GM23338 (cell line): ENCODE results near the gene BNC2. TPM values are rescaled to one million over a fixed set of nuclear protein-coding genes. Genes with fewer than 3 reads are reported as not detected.

Experiments
- ATAC-seq: fragments of 200-7000 bp; cut with Tn5 transposase; 3 replicates; pipeline ENCODE4 v1.9.1; 2020
- DNase-seq: peaks from one replicate; pipeline ENCODE4 v3.0.0-alpha.2; 2015; ENCODE audit warnings: low spot score
- H2AFZ ChIP-seq: fragments of 200-600 bp; sonication (generic); 2 replicates; pipeline ENCODE4 v1.8.0; 2016; ENCODE audit warnings: antibody characterized with exemption, mild to moderate bottlenecking, moderate library complexity
- H3F3A ChIP-seq: fragments of 200-600 bp; sonication (generic); replicated peaks from 2 replicates; pipeline ENCODE4 v1.8.0; 2017; ENCODE audit warnings: antibody characterized with exemption, mixed run types, low read depth
- H3K27ac ChIP-seq: fragments of 200-600 bp; sonication (generic); 2 replicates; pipeline ENCODE4 v1.6.1; 2016; ENCODE audit warnings: low read depth
- H3K27me3 ChIP-seq: fragments of 200-600 bp; sonication (generic); 2 replicates; pipeline ENCODE4 v1.8.0; 2016; ENCODE audit warnings: mild to moderate bottlenecking, mixed run types, moderate library complexity; ENCODE audit not compliant: insufficient read depth
- H3K36me3 ChIP-seq: fragments of 200-600 bp; sonication (generic); 2 replicates; pipeline ENCODE4 v1.8.0; 2016; ENCODE audit warnings: mild to moderate bottlenecking; ENCODE audit not compliant: insufficient read depth
- H3K4me1 ChIP-seq: fragments of 200-600 bp; sonication (generic); 2 replicates; pipeline ENCODE4 v1.8.0; 2016; ENCODE audit warnings: mild to moderate bottlenecking, moderate library complexity; ENCODE audit not compliant: insufficient read depth
- H3K4me2 ChIP-seq: fragments of 200-600 bp; sonication (generic); 2 replicates; pipeline ENCODE4 v1.7.1; 2017; ENCODE audit warnings: mixed run types
- H3K4me3 ChIP-seq: fragments of 200-600 bp; sonication (generic); 2 replicates; pipeline ENCODE4 v1.6.1; 2016; ENCODE audit warnings: mixed run types
- H3K79me2 ChIP-seq: fragments of 200-600 bp; sonication (generic); replicated peaks from 2 replicates; pipeline ENCODE4 v1.8.0; 2017; ENCODE audit warnings: mild to moderate bottlenecking; ENCODE audit not compliant: insufficient read depth
- H3K9me2 ChIP-seq: fragments of 200-600 bp; sonication (generic); 2 replicates; pipeline ENCODE4 v1.8.0; 2017; ENCODE audit not compliant: insufficient read depth
- H4K20me1 ChIP-seq: fragments of 200-600 bp; sonication (generic); replicated peaks from 2 replicates; pipeline ENCODE4 v1.8.0; 2017; ENCODE audit warnings: mild to moderate bottlenecking; ENCODE audit not compliant: insufficient read depth
- H3K27ac Mint-ChIP-seq: 2 replicates; pipeline ENCODE4 v1.8.0; 2020; ENCODE audit warnings: inconsistent platforms, mild to moderate bottlenecking, moderate library complexity, mixed read lengths
- H3K27me3 Mint-ChIP-seq: 3 replicates; pipeline ENCODE4 v1.8.0; 2022; ENCODE audit warnings: low read depth, mild to moderate bottlenecking, moderate library complexity, mixed read lengths, inconsistent platforms; ENCODE audit not compliant: insufficient read depth, poor library complexity
- H3K36me3 Mint-ChIP-seq: 3 replicates; pipeline ENCODE4 v1.8.0; 2021; ENCODE audit warnings: low read depth, mild to moderate bottlenecking, inconsistent platforms, moderate library complexity, mixed read lengths
- H3K4me1 Mint-ChIP-seq: 3 replicates; pipeline ENCODE4 v1.8.0; 2020; ENCODE audit warnings: mild to moderate bottlenecking, inconsistent platforms, mixed read lengths
- H3K4me3 Mint-ChIP-seq: 3 replicates; pipeline ENCODE4 v1.8.0; 2021; ENCODE audit warnings: moderate library complexity, mild to moderate bottlenecking, inconsistent platforms, mixed read lengths
- H3K9me3 Mint-ChIP-seq: 3 replicates; pipeline ENCODE4 v1.8.0; 2020; ENCODE audit warnings: moderate library complexity, mild to moderate bottlenecking, inconsistent platforms, mixed read lengths
- CREB1 ChIP-seq: fragments of 250-450 bp; sonication (Bioruptor Pico); IDR thresholded peaks from 2 replicates; pipeline ENCODE4 v1.5.0; 2020; ENCODE audit warnings: low read depth, mild to moderate bottlenecking, moderate library complexity
- CTCF ChIP-seq, 2 experiments: fragments of 200-600 bp in 1 of 2; sonication (generic) in 1 of 2; conservative IDR thresholded peaks; 2 replicates each; pipeline versions ENCODE4 v1.5.1 to v1.6.1; 2016 to 2017; ENCODE audit warnings: antibody characterized with exemption in 2 of 2, low read depth in 2 of 2, mild to moderate bottlenecking in 2 of 2, moderate library complexity in 1 of 2
- EZH2 ChIP-seq: fragments of 200-600 bp; sonication (generic); IDR thresholded peaks from one replicate; pipeline ENCODE4 v1.8.0; 2017; ENCODE audit warnings: antibody characterized with exemption, mild to moderate bottlenecking, low read depth; ENCODE audit not compliant: unreplicated experiment
- JUNB ChIP-seq: IDR thresholded peaks from one replicate; pipeline ENCODE4 v1.6.1; 2016; ENCODE audit warnings: antibody characterized with exemption; ENCODE audit not compliant: unreplicated experiment
- STAT1 ChIP-seq: IDR thresholded peaks from one replicate; pipeline ENCODE4 v1.6.1; 2016; ENCODE audit warnings: antibody characterized with exemption; ENCODE audit not compliant: unreplicated experiment
- ZNF114 ChIP-seq: fragments of 250-450 bp; sonication (Bioruptor Pico); IDR thresholded peaks from 2 replicates; pipeline ENCODE4 v1.5.0; 2020; ENCODE audit warnings: mild to moderate bottlenecking, moderate library complexity
- ZNF331 ChIP-seq: fragments of 250-450 bp; sonication (Bioruptor Pico); IDR thresholded peaks from 2 replicates; pipeline ENCODE4 v1.5.0; 2020; ENCODE audit warnings: low read depth, mild to moderate bottlenecking, moderate library complexity
- ZNF462 ChIP-seq: fragments of 250-450 bp; sonication (Bioruptor Pico); IDR thresholded peaks from 2 replicates; pipeline ENCODE4 v1.5.0; 2020; ENCODE audit warnings: mild to moderate bottlenecking, moderate library complexity
- polyA plus RNA-seq: library from polyadenylated mRNA; unstranded; fragments of >200 nt; fragmentation: Nextera tagmentation; extraction: Ambion mirVana; gene quantifications from 2 replicates; pipeline ENCODE4 v1.2.1, GENCODE V29; 2016
- total RNA-seq: library from RNA; depleted of rRNA; stranded (reverse); fragments of >200 nt; shearing (Covaris generic); gene quantifications from 2 replicates; pipeline ENCODE4 v1.2.3, GENCODE V29; 2014

BNC2 gene
- total and polyA plus RNA-seq, 2 experiments from 2014 or later, result 12.7 to 13.2 TPM

GRCh38 chr9:16817514-16817913 is 53.0 kb downstream of the BNC2 start (continued):
- TF ChIP-seq CTCF (conservative IDR thresholded peaks at IDR 0.05; ENCODE audit: low read depth in 2 of 2) (no peak), ZNF462 (CRISPR knock-in tag) (no peak), ZNF114 (CRISPR knock-in tag) (no peak), JUNB (no peak), EZH2 (no peak), ZNF331 (CRISPR knock-in tag) (no peak)

GRCh38 chr9:16817002-16817401 is 53.5 kb downstream of the BNC2 start:
- Histone ChIP-seq H3K9me2 (no peaks in the 10 kb centered on the region), H3K79me2 (peaks cover 52% of the 10 kb centered on the region), H3K27ac (peak overlapping the region; percentile 33; the same call in 1 of the 2 replicates), H3K4me2 (peak overlapping the region; percentile 17; the same call in 1 of the 2 replicates), H3K4me1 (peaks cover 29% of the 10 kb centered on the region), H2AFZ (no peak overlapping the region), H3K27me3 (no peaks in the 10 kb centered on the region), H4K20me1 (no peaks in the 10 kb centered on the region), H3F3A (no peaks in the 10 kb centered on the region), H3K4me3 (no peak overlapping the region), H3K36me3 (no peaks in the 10 kb centered on the region)
- Mint-ChIP-seq H3K4me1 (peaks cover 38% of the 10 kb centered on the region), H3K9me3 (no peaks in the 10 kb centered on the region), H3K27me3 (peaks cover 3% of the 10 kb centered on the region), H3K27ac (peak overlapping the region; percentile 59), H3K36me3 (peaks cover 7% of the 10 kb centered on the region; the same call in 2 of the 3 replicates), H3K4me3 (no peak overlapping the region)
- ATAC-seq (peak; percentile 85), DNase-seq (peak; percentile 44)
- TF ChIP-seq CTCF (conservative IDR thresholded peaks at IDR 0.05; ENCODE audit: low read depth in 2 of 2), result no peak
- no peak for TF ChIP-seq STAT1
- TF ChIP-seq ZNF331 (CRISPR knock-in tag), result no peak
- TF ChIP-seq CREB1, result no peak
